NCI-H187 treated with DMSO at 0.1 percent for 48 hours (cell line): ENCODE measurements around the gene NOP58.
A peak's percentile ranks its signal among the peaks of the same experiment; 100 is the strongest.
"Not testable (repeated sequence)": the region's sequence is repeated elsewhere in the genome, so short reads cannot be mapped to it uniquely, and the experiment has no call there.

Source experiments
- DNase-seq: peaks from one replicate; lab custom pipeline; 2025; lab: John Stamatoyannopoulos, UW

NOP58 gene

DNA sequence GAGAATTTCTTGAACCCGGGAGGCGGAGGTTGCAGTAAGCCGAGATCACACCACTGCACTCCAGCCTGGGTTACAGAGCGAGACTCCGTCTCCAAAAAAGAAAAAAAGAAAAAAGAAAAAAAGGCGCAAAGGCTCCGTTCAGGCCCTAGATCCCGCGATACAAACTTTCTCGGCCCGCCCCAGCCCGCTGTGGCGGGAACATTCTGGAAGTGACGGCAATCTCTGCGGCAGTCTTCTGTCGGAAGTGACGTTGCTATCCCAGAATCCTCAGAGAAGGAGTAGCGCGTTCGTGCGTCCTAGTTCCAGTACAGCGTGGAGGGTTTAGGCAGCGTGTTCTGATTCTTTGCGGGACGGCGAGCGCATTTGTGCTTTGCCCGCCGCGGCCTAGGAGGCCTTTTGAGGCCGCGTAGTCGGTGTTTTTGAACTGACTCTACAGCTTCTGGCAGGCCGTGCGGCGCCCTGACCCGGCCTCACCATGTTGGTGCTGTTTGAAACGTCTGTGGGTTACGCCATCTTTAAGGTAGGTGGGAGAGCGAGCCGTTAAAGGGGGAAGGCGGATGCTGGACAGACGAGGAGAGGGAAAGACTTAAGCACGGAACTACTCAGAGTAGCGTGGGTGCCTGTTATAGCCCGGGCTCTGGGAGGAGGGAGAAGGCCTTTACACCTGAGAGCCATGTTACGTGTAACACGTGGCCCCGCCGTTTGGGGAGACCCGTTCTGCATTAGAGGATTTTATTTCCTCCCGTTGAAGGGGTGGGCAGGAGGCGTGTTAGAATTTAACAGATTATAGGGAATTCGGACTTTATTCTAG lies at the start of gene NOP58:
NOP58 (plus strand) TSS at position 297 of the 811 bp plus-strand sequence; CDS start at position 476, 179 bp downstream.
- peak; percentile 36 for DNase-seq

DNA sequence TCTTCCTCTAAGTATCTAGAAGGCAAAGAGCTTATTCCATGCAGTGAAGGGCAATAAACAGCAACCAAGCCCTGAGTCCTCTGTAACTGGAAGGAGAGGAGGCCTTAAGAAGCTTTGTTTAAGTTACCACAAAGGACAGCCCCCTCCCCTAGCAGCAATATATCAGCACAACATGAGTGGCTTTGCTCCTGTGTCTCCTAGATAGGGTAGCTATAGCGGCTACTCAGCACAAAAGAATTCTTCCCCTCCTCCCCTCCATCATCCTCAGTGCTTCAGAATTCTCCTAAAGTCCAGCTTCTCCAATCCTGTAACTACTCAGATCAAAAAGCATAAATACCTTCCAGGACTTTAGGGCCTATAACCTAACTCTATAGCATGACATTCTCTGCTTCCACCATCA lies 43.7 kb upstream of the NOP58 start:
- DNase-seq: no peak

DNA sequence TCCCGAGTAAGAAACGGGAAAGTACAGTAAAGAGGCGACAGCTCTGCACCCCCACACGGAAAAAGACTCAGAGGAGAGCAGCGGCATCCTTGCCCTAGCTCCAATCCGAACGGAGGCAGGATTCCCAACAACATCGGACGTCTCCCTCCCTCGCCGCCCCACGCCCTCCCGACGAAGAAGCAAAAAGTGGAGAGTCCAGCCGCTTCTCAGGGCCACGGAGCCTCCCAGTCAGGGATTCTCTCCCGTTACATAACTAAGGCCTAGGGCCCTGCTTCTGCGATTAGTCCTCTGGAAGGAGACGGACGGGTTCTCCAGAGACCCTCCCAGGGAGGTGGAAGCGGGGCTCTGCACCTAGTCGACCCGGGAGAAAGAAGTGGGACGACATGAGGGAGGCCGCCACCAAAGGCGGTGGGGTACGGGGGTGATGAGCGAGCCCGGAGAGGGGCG lies 27.8 kb upstream of the NOP58 start:
- DNase-seq: no peak

DNA sequence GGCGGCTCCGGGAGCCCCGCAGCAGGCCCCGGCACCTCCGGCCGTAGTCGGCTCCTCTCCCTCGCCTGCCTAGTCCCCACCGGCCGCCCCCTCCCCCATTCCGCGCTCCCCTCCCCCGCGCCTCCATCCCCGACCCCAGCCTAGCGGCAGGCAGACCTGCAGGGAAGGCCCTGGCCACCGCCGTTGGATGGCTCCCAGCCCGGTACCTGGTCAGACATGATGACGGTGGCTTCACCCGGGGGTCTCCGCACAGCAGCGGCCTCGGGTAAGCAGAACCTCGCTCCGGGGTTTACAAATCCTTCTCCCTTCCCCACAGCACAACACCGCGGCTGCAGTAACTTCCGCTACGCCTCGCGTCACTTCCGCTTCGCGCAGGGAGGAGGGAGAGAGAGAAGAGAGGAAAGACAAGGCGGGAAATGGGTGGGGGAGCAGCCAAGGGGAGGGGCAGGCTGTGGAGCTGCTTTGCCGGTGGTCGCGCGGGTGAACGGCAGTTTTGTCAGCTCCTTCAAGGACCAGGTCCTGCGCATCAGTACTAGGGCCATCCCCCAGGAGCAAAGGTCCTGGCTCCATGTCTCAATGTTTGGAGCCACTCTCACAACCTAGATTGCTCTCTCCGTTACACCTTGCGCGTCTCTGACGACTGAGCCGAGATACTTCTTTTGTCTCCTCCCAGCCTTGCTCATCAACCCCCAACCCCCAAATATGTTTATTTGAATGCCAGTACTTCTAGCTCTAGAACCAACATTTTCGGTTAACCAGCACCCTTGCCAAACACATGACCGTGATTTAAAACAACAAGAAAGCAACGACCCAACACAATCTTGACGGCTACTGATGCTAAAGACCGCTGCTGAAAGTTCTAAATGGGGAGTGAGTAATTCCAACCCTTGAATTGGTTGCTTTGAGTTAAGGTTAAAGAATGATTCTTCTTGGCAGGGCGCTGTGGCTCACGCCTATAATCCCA lies 27.0 kb upstream of the NOP58 start, which contains the start of gene SUMO1:
SUMO1 (minus strand) TSS at position 364 of the 964 bp plus-strand sequence; CDS start at position 218, 146 bp downstream.
- DNase-seq: peak; percentile 12

GRCh38 chr2:202247710-202248109 lies 17.9 kb upstream of the NOP58 start:
- DNase-seq: not testable (repeated sequence)

GRCh38 chr2:202249521-202250253 lies 15.9 kb upstream of the NOP58 start:
- no peak for DNase-seq

- DNase-seq: no peak
These were observed 14.1 kb upstream of the NOP58 start for GRCh38 chr2:202251494-202251893.

DNA sequence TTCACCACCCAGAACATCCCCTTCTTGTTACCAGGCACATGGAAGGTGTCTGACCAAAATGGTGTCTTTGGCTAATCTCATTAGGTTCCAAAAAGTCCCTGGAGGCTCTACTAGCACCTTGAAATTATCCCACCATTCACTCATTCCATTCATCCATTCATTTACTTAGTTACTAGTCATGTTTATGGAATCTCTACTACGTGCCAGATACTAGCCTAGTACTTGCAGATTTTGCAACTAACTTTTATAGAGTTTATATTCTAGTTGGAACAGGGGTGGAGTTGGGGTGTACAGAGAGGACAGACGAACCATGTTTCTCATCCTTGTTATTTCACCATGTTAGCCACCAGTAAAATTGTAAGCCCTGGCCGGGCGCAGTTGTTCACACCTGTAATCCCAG lies 4.0 kb upstream of the NOP58 start:
- no peak for DNase-seq

DNA sequence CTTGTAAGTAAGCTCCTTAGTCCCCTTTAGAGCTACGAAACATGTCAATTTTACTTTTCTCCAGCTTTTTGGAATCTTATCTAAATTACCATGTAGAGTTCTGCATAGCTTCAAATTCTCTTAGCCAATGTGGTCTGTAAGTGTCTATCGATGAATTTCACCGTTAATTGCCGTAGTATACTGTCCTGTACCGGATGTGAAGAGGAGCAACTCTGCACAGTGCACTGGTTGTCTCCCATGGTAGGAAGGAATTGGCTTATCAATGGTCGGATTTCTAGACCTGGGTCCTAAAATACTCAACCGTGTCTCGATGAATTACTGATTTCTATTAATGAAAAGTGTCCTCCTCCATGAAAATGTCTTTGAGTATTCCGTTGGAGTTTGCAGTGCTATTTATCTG lies 1.9 kb downstream of the NOP58 start:
- no peak for DNase-seq

GRCh38 chr2:202269585-202269984 lies 4.0 kb downstream of the NOP58 start:
- no peak for DNase-seq

- no peak for DNase-seq
These were observed 4.9 kb downstream of the NOP58 start for GRCh38 chr2:202270487-202270886.

GRCh38 chr2:202276078-202276720 lies 10.6 kb downstream of the NOP58 start:
- not testable (repeated sequence) for DNase-seq

DNA sequence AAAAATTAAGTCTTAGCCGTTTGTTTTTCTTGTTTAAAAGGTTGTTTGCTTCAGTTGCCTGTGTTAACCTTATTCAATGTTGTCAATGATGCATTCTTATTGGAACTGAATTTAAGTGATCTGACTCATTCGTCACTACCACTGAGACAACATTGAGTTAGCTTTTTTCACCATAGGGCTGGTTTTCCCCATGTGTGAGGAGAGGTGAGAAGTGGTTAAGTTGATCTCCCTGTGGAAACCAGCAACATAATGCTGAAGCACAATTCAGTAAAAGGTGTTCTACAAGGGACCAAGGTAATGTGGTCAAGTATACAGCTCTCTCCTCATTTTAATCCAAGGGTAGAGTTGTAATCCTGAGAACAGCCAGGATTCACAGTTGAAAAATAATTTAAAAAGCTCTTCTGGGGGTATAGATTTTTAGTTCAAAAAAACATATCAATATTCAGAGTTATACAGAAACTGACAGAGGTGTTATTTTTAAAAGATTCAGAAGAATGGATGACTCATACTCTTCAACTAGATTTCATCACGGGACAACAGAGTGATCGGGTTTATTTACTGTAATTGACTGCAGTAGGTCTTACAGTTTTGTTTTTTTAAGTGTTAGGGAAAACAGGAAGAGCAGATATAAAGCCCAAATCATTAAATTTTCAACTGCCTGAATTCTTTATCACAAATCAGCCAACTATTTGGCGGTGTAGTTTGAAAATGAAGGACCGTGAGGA lies 12.6 kb downstream of the NOP58 start:
- DNase-seq: no peak

- DNase-seq: no peak
These were observed 13.4 kb downstream of the NOP58 start for GRCh38 chr2:202278944-202279343.

GRCh38 chr2:202286595-202286994 lies 21.0 kb downstream of the NOP58 start:
- DNase-seq: no peak

GRCh38 chr2:202289394-202290204 lies 24.0 kb downstream of the NOP58 start:
- no peak for DNase-seq

DNA sequence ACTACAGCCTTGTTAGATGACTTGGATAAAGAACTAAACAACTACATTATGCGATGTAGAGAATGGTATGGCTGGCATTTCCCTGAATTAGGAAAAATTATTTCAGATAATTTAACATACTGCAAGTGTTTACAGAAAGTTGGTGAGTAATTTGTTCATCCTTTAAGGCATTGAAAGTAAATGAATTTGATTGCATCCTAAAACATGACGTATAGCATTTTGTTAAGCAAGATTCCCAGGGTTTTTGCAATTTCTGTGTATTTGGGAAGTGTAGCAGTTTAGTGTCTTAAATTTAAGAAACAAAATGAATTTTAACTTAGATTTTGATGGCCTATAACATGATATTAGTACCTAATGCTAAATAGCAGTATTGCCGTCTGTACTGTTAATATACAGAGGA lies 24.8 kb downstream of the NOP58 start:
- no peak for DNase-seq

DNA sequence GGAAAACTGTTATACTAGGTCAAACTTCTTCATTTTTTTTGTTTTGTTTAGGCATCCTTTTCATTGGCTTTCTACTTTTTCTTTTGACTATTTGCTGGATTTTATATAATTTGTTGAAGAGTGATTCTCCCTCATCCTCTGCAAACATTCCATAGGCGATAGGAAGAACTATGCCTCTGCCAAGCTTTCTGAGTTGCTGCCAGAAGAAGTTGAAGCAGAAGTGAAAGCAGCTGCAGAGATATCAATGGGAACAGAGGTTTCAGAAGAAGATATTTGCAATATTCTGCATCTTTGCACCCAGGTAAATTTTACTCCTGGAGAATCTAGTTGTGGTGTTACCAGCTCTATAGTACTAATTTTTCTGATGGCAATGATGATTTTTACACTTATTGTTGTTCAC lies 25.4 kb downstream of the NOP58 start:
- no peak for DNase-seq

GRCh38 chr2:202299712-202300111 lies 34.1 kb downstream of the NOP58 start:
- no peak for DNase-seq

- no peak for DNase-seq
These were observed 40.5 kb downstream of the NOP58 start for GRCh38 chr2:202306034-202306433.
